HG02763 (cell line): ENCODE data around the gene SORBS1.

Experiments used
- ATAC-seq: cut with Tn5 transposase; IDR thresholded peaks from one replicate; pipeline ENCODE4 v1.9.1; 2021; ENCODE audit warnings: mild to moderate bottlenecking, moderate library complexity; ENCODE audit not compliant: unreplicated experiment

SORBS1 gene

GRCh38 chr10:95442341-95442740 lies 118.8 kb downstream of the SORBS1 start:
- ATAC-seq = no peak

GRCh38 chr10:95441547-95441923 lies 119.6 kb downstream of the SORBS1 start:
- peak; percentile 5 for ATAC-seq

- ATAC-seq = peak; percentile 81
Measured at GRCh38 chr10:95440756-95441546, 120.2 kb downstream of the SORBS1 start.

- ATAC-seq = no peak
Measured at GRCh38 chr10:95440038-95440725, 121.0 kb downstream of the SORBS1 start.

DNA sequence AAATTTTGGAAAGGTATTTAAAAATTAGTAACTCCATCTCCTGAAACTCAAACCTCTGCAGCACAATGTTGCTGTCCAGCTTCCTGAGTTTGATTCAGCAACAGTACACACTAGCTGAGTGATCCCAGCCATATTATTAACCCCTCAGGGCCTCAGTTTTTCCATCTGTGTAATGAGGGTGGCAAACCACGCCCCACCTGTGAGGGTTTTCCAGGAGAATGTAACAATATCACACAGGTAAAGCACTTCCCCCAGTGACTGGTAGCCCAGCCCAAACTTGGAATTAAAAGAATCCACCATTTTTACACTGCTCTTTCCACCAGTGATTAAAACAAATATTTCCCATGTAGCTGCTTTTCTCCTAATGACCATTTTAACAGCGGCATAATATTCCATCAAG lies 122.4 kb downstream of the SORBS1 start:
- ATAC-seq = no peak

DNA sequence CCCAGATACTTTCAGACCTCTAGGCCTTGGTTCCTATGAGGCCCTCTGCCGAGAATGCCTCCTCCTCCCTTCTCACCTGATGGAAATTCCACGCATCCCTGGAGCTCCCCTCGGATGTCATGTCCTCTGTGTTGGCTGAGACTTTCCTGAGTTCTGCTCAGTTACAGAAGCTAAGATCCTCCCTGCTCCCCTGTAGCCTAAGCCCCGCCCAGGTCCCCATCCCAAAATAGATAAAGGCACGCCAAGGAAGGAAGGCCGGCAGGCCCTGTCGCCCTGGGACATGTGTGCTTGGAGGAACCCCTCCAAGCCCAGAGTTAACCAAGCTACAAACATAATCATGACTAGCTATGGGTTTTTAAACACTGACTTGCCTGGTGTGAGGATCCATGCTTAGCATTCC lies 123.5 kb downstream of the SORBS1 start:
- no peak for ATAC-seq

GRCh38 chr10:95435548-95436279 lies 125.5 kb downstream of the SORBS1 start:
- ATAC-seq = no peak

DNA sequence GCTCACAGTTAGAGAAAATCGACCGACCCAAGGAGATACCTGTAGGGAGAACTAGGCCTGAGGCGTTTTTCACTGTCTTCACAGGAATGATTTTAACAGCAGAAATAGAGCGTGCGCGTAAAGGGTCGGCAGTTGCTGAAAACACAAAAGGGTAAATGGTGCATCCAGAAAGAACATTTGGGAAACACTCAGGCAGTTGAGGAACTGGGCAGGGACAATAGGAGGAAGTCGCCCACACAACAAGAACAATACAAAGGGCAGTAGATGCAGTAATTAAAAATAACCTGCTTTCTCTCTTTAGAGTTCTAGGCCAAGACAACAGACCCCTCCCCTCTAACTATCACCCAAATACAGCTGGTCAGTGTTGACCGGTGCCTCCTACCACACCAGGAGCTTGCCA lies 126.6 kb downstream of the SORBS1 start:
- no peak for ATAC-seq

DNA sequence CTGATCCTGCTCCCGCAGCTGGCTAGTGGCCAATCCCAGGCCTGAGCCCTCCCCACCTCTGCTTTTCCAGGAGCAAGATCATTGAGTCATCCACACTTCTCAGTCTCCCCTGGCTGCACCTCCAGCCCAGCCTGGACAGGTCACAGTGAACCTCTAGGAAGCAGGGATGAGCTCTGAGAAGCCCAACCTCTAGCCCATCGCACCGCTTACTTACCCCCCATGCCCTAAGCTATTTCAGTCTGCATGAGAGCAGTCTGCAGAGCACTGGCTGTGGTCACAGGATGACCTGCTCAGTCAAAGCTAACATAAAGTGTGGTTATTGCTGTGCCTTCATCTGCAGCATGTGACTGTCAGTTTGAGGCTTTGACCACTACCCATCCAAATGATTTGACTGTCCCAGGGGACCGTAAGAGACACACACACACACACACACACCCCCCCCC lies 129.2 kb downstream of the SORBS1 start:
- peak; percentile 52 for ATAC-seq

DNA sequence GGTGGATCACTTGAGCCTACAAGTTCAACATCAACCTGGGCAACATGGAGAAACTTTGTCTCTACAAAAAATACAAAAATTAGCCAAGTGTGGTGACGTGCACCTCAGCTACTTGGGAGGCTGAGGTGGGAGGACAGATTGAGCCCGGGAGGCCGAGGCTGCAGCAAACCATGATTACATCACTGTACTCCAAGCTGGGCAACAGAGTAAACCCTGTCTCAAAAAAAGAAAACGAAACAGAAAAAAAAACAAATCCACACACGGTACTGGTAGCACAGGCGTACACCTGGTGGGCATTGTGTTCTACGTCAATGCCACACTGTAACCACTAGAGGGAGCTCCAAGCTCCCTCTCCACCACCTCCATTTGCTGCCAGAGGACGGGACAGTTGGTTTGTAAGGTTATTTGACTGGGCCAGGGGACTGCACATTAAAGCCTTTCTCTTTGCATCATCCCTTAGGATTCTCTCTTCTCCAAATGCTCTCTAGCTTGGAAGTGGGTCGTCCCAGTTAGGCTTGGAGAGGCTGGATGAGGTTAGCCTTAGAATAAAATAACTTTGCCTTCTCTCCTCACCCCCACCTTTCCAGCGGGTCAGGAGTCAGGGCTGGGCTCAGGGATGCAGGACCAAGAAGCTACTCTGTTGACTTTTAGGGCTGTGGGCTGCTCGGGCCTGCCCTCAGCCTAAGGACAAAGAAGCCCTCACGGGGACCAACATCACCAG lies 130.8 kb downstream of the SORBS1 start:
- ATAC-seq = peak; percentile 81

GRCh38 chr10:95429639-95430038 lies 131.5 kb downstream of the SORBS1 start:
- no peak for ATAC-seq

DNA sequence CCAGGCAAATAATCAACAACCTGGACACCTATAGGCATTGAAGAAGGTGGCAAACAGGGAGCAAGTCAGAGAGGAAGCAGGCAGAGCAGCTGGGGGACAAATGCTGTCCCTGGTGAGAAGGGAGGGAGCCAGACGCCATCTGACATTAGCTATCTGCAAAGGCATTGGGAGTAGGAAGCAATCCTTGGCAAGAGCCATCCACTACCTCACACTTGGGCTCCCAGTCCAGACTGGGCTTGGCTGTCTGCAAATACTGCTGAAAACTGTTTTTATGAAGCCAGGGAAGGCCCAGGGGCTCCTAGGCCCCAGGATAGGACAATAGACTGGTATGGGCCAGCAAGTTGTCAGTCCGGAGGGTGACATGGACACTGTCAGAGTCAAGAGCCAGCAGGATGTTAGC lies 132.5 kb downstream of the SORBS1 start:
- ATAC-seq = no peak

DNA sequence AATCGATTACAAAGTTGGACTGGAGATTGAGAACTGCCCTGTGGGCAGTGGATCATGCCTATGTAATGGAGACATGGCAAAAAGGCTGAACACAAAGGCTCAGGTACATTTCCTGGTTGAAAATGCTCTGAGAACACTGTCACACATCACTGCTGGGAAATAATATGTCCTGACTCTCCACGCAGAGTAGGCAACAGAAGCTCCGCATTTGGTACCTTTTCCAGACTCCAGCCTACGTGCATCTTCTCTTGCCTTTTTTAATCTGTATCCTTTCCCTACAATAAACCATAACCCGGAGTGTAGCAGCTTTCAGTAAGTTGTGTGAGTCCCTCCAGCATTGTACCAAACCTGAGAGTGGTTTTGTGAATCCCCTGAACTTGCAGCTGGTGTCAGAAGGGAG lies 134.7 kb downstream of the SORBS1 start:
- no peak for ATAC-seq

DNA sequence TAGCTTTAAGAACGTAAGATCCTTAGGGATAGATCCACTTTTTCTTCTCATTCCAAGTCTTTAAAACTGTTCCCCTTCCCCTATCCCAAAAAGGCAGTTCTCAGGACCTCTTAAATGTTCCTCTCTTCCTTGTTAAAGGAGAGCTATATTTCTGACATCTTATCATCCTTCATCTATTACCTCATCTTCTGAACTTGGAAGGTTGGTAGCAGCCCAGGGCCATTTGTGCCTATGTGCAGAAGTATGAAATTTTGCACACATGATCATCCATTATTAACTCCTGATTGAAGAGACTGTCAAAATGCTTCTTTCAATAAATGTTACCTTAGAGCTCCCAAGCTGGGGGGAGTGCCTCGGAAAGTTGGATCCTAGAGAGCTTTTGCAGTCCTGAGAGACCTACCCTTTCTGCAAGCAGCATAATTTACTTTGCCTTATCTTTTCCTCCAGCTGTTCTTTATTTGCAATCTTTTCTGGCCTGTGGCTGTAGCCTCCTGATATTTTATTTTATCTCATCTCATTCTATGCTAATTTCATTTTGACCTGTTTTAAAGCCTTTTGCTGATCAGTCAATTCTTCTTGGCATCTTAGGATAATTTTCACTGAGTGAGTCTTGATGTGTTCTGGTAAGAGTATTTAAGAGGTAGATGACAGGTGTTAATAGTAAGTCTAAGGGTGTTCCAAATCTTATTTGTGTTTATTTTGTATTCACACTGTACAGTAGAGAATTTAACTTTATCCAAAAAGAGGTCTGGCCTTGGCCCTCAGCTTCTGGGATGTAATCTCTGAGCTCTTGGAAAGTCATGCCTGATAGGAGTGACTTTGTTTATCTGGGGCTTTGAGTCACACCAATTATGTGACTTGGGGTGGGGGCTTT lies 135.3 kb downstream of the SORBS1 start:
- ATAC-seq = no peak

- ATAC-seq = no peak
Measured at GRCh38 chr10:95423164-95424005, 137.8 kb downstream of the SORBS1 start.

- no peak for ATAC-seq
Measured at GRCh38 chr10:95422233-95422632, 138.9 kb downstream of the SORBS1 start.

DNA sequence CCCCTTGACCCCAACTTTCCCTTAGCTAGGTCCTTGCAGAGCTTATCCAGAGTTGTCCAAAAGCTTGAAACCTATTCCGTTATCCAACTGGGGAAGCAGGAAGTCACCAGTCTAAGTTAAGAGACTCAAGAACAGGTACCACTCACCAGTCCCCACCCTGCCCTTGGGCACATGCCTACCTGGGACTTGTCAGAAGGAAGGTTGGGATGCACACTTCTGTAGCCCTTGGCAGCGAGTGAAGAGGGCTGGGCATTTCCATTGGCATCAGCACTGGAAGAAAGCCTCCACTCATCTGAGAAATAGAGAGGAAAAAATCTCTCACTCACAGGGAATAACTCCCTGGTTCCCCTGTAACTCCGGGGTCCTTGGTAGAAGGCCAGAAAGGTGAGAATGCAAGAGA lies 139.4 kb downstream of the SORBS1 start:
- ATAC-seq = no peak

DNA sequence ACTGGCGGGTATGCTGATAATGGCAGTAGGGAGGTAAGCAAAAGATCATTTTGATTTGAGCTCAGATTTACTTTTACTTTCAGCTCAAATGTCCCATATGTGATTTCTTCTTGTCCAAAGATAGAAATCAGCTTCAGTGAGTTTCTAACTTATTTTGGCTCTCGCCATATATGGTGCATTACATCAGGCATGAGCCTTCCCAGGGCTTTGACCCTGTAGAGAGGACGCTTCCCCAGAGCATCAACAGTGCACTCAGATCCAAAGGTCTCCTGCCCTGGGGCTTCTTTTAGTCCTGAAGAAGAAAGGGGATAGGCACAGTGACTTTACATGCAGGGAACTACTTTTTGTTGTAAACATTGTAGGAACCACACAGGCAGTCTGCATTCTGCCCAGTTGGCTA lies 141.8 kb downstream of the SORBS1 start:
- ATAC-seq = no peak

GRCh38 chr10:95416973-95417372 lies 144.2 kb downstream of the SORBS1 start:
- no peak for ATAC-seq
